Stimulated activated CD4-positive, alpha-beta T cell treated with anti-CD3 and anti-CD28 coated beads, Interleukin-1b, Interleukin-23, amount 100 ng/mL, for 4 hours (primary cell): Measurements from ENCODE around the gene MUSTN1.

Experiments used
- DNase-seq, 2 donors: peaks; one replicate each; pipeline ENCODE4 v3.0.0-alpha.2; 2020; ENCODE audit warnings: low read depth in 2 of 2

MUSTN1 gene

DNA sequence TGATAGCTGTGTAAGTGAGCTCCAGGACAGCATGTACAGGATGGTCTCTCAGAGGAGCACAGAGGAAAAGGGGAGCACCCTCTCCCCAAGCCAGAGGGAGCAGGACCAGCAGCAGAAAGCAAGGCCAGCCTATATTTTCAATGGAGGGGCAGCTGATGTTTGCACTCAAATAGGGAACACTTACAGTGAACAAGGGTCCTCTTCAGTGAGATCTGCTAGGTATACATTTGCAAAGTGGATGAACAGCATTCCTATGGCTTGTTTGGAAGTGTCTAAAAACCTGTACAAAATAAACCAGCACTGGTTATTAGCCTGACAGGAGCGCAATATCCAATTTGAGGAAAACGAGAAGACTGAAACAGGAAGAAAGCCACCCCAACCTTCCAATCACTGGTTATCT, 17.6 kb upstream of the MUSTN1 start:
- DNase-seq: no peak

GRCh38 chr3:52851348-52851747, 16.5 kb upstream of the MUSTN1 start:
- peak in 1 of 2 donors; percentile 6 for DNase-seq

DNA sequence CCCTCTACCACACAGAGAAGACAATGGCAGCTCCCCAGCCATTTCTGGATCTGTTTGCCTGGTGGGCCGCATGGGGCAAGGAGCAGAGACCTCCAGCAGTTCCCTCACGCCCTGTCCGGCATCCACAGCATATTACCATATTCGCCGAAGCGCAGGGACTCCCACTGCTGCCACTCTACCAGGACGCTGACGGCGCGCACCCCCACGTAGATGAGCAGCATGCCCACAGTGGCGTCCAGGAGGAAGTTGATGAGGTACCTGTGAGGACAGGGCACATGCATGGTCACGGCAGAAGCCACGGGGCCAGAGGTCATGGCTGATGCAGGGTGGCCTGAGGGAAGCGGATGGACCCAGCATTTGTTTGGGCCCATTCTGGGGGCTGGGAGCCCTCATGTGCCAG, 14.8 kb upstream of the MUSTN1 start:
- no peak for DNase-seq

DNA sequence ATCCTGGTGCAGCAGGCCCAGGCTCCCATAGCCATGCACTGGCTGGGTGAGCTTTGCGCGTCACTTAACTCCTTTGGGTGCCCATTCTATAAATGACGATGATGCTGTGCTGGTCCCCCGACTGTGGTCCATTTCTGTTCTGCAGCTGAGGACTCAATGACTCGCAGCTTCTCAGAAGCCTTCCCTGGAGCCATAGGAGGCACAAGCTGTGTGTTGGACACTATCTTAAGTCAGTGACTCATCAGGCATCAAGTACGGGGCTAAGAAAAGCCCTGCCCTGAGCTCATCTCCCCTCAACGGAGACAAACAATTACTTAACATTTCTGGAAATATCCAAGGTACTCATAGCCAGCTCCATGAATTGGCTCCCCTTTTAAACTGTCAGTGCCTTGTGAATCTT, 13.8 kb upstream of the MUSTN1 start:
- no peak for DNase-seq

DNA sequence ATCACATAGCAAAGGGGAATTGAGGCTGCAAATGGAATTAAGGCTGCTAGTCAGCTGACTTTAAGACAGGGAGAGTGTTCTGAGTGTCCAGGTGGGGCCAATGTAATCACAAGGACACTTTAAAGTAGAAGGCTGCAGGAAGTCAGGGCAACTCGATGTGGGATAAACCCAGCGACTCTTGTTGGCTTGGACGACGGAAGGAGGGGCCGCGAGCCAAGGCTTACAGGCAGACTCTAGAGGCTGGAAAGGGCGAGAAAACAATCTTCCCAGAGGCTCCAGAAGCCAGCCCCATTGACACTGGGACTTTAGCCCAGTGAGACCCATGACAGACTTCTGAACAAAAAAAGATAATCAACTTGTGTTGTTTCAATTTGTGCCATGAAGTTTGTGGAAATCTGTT, 12.9 kb upstream of the MUSTN1 start:
- DNase-seq: no peak

DNA sequence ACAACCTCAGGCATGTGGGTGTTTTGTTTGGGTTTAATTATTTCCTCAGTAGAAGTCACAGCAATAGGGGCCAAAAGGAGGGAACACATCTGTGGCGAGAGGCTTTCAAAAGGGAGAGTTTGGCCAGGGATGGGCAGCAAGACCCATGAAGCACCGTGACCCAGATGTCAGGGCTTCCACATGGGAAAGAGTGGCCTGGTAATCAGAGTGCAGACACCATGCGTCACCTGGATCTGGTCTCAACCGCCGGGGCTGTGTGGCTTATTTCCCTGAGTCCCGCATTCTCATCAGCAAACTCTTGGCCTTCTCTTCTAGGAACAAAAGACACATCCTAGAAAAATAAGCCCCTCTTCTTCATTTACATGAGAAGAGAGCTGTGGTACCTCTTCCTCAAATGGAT, 12.4 kb upstream of the MUSTN1 start:
- DNase-seq: no peak

- no peak for DNase-seq
Measured at GRCh38 chr3:52846432-52846965, 11.7 kb upstream of the MUSTN1 start.

DNA sequence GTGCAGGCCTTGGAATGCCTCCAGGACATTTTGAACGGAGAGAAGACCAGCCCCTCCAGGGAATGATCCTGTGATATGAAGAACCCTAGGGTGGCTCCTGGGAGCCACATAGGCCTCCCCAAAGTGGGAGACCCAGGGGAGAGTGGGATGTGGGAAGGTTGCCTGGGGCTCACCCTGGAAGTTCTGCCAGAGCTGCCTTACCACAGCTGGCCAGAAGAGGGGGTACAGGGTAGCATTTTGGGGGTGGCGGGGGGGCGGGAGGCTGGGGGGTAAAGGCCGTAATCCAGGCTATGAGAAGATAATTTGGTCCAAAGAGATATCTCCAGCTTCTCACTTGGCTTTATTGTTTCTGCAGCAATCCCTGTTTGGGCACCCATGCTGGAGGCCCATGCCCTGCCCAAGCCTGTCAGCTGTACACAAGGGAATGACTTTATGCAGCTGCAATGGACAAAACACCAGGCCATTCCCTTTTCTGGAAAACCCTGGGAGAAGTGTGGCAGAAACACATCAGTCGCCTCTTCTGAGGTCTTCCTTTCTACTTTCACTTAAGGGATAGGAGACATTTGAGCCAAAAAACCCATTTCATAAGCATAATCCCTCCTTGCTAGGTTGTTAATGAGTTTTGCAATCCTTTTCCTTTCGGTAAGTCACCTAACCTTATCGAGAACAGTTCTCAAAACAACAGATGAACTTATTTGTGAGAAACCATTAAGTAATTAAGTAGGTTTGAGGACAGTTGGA, 11.0 kb upstream of the MUSTN1 start:
- peak; percentile 6 to 20 for DNase-seq

DNA sequence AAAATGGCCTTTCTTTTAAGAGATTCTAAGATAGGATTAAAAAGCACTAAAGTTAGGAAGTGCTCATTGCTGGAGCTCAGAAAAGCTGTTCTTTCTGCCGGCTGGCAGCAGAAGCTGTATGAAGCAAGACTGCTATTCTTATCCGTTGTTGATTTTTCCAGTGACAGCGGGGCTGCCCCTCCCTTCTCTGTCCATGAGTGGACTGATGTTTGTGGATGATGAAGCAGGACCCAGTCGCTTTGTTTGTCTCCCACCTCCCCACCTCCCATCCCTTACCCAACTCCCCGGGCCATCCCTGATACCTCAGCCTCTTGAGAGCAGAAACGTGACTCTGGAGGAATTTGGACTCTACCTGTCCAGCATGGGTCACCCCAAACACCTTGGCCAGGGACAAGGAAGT, 10.3 kb upstream of the MUSTN1 start:
- DNase-seq: no peak

GRCh38 chr3:52844290-52844975, 9.6 kb upstream of the MUSTN1 start:
- no peak for DNase-seq

DNA sequence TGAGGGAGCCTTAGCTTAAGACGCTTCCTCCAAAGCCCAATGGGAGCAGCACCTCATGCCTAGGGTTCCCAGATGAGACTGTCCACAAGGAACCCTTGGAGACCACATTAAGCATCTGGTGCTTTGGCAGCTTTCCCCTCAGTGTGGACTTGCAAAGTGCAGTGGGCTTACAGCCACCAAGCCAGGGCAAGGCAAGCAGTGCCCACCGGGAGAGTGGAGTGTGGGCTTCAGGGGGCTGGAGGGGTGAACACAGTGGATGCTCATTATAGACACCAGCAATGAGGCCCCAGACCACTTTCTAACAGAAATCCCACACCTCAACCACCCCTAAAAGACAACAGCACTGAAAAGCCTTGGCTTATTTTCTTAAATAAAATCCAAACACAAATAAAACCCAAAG, 9.1 kb upstream of the MUSTN1 start:
- DNase-seq: no peak

GRCh38 chr3:52843108-52843865, 8.5 kb upstream of the MUSTN1 start:
- no peak for DNase-seq

GRCh38 chr3:52842424-52842823, 7.6 kb upstream of the MUSTN1 start:
- no peak for DNase-seq

DNA sequence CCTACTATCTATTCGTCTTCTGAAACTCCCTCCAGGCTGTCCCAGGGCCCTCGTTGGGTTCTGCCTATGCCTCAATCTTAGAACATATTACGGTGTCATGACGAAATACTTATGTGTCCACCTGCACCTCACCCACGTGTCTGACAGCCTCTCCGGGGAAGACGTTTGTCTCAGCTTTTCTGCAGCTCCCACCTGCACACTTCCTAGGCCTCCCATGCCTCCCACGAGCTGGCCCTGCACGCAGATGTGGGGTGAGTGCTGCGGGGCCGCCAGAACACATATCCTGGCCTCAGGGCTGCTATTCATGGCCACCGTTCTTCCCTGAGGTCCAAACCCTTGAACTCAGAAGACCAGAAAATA, 7.1 kb upstream of the MUSTN1 start:
- DNase-seq: no peak

- no peak for DNase-seq
Measured at GRCh38 chr3:52841211-52841980, 6.6 kb upstream of the MUSTN1 start.

- DNase-seq: no peak
Measured at GRCh38 chr3:52839892-52840545, 5.2 kb upstream of the MUSTN1 start.

GRCh38 chr3:52839268-52839575, 4.4 kb upstream of the MUSTN1 start:
- no peak for DNase-seq

GRCh38 chr3:52838561-52839267, 3.9 kb upstream of the MUSTN1 start:
- no peak for DNase-seq

GRCh38 chr3:52836986-52837385, 2.2 kb upstream of the MUSTN1 start:
- no peak for DNase-seq

DNA sequence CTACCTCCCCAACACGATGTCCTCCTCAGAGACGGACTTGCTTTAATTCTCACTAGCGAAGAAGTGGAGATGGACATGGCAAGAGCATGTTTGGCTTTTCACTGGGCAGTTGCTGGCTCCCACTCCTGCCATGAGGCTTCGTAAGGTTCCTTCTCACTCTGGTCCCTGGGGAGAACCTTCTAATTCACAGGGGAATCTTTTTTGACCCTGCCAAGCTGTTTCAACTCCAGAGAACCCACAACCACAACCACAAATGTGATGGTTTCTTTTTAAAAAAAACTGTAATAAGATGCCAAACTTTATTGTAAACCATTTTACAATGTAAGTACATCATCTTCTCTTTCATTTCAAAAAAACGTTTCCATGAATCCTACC, 1.6 kb upstream of the MUSTN1 start:
- no peak for DNase-seq
